Astrocyte of the cerebellum (primary cell): ENCODE data around the gene RNASE7.

Source experiments
- DNase-seq: peaks from one replicate; pipeline ENCODE4 v3.0.0-alpha.2; 2011; ENCODE audit warnings: low read depth
- H3K4me3 ChIP-seq: 2 replicates; pipeline ENCODE4 v1.5.1; 2011; ENCODE audit warnings: mild to moderate bottlenecking, low read depth, low read length, moderate library complexity
- CTCF ChIP-seq: IDR thresholded peaks from 2 replicates; pipeline ENCODE4 v1.5.1; 2012; ENCODE audit warnings: low read length, low read depth, moderate library complexity, mild to moderate bottlenecking; ENCODE audit errors: missing control alignments
- in situ Hi-C: cut with HindIII; loops from 2 replicates; pipeline ENCODE4 v1.10.0; 2017; ENCODE audit warnings: low sequenced_read_pairs

Gene RNASE7

GRCh38 chr14:21022686-21023085 lies 19.5 kb upstream of the RNASE7 start:
- no peak for TF ChIP-seq CTCF
- no peak for DNase-seq
- in situ Hi-C loops: no loop called here
- H3K4me3 ChIP-seq: no peak overlapping the region

GRCh38 chr14:21023174-21023573 lies 19.0 kb upstream of the RNASE7 start:
- no peak for TF ChIP-seq CTCF
- H3K4me3 ChIP-seq: no peak overlapping the region
- DNase-seq: no peak
- in situ Hi-C loops: no loop called here

GRCh38 chr14:21023817-21024584 lies 18.2 kb upstream of the RNASE7 start:
- no peak for DNase-seq
- H3K4me3 ChIP-seq: peak overlapping the region; percentile 42
- TF ChIP-seq CTCF: no peak
- in situ Hi-C loops: no loop called here

GRCh38 chr14:21024585-21025370 lies 17.4 kb upstream of the RNASE7 start, which contains the start of gene NDRG2:
NDRG2 (minus strand) TSS chr14:21025061; CDS start chr14:21023315, 1,746 bp downstream.
- DNase-seq: no peak
- in situ Hi-C loops: no loop called here
- peak within 1 kb of the TSS; percentile 42 for H3K4me3 ChIP-seq
- no peak for TF ChIP-seq CTCF

- TF ChIP-seq CTCF: no peak
- H3K4me3 ChIP-seq: peak overlapping the region; percentile 42
- no peak for DNase-seq
- in situ Hi-C loops: no loop called here
Measured at GRCh38 chr14:21025371-21026273, 16.5 kb upstream of the RNASE7 start.
